Bone marrow (tissue), 2 donors: ENCODE measurements around the gene LRMDA.

Experiments used
- DNase-seq, 2 donors: peaks; one replicate each; lab custom pipeline; 2025; lab: John Stamatoyannopoulos, UW

The LRMDA gene

GRCh38 chr10:76440426-76440825, 1009.0 kb downstream of the LRMDA start:
- no peak for DNase-seq

- no peak for DNase-seq
These were observed 1010.7 kb downstream of the LRMDA start for GRCh38 chr10:76442113-76442512.

- DNase-seq, result no peak
These were observed 1012.8 kb downstream of the LRMDA start for GRCh38 chr10:76444034-76444800.

GRCh38 chr10:76447578-76447977, 1016.2 kb downstream of the LRMDA start:
- no peak for DNase-seq

GRCh38 chr10:76451911-76452310, 1020.5 kb downstream of the LRMDA start:
- no peak for DNase-seq

- no peak for DNase-seq
These were observed 1021.9 kb downstream of the LRMDA start for GRCh38 chr10:76453332-76453731.

- no peak for DNase-seq
These were observed 1022.6 kb downstream of the LRMDA start for GRCh38 chr10:76453997-76454396.

- no peak for DNase-seq
These were observed 1023.2 kb downstream of the LRMDA start for GRCh38 chr10:76454506-76455140.

- no peak for DNase-seq
These were observed 1024.8 kb downstream of the LRMDA start for GRCh38 chr10:76456197-76456596.

GRCh38 chr10:76459016-76459730, 1027.7 kb downstream of the LRMDA start:
- no peak for DNase-seq

GRCh38 chr10:76461024-76461423, 1029.6 kb downstream of the LRMDA start:
- no peak for DNase-seq

GRCh38 chr10:76463111-76463510, 1031.7 kb downstream of the LRMDA start:
- DNase-seq, result no peak

GRCh38 chr10:76466836-76467503, 1035.5 kb downstream of the LRMDA start:
- DNase-seq, result no peak

- no peak for DNase-seq
These were observed 1038.3 kb downstream of the LRMDA start for GRCh38 chr10:76469675-76470074.

- DNase-seq, result no peak
These were observed 1047.8 kb downstream of the LRMDA start for GRCh38 chr10:76479103-76479790.

GRCh38 chr10:76481178-76481577, 1049.8 kb downstream of the LRMDA start:
- DNase-seq, result no peak

GRCh38 chr10:76487582-76487981, 1056.2 kb downstream of the LRMDA start:
- no peak for DNase-seq

GRCh38 chr10:76488602-76489001, 1057.2 kb downstream of the LRMDA start:
- no peak for DNase-seq

GRCh38 chr10:76491216-76491615, 1059.8 kb downstream of the LRMDA start:
- DNase-seq, result no peak

GRCh38 chr10:76492026-76492425, 1060.6 kb downstream of the LRMDA start:
- no peak for DNase-seq

GRCh38 chr10:76492678-76493472, 1061.5 kb downstream of the LRMDA start:
- DNase-seq, result no peak
